Measurements from ENCODE around the gene PROZ.

PROZ gene

GRCh38 chr13:113113846-113114271 lies 44.6 kb upstream of the PROZ start:
- no peak for TF ChIP-seq CTCF (IDR thresholded peaks at IDR 0.05; ENCODE audit: low read depth, low read length)
- DNase-seq (ENCODE audit: extremely low read depth, low read depth): no peak

GRCh38 chr13:113114511-113115362 lies 43.7 kb upstream of the PROZ start:
- no peak for TF ChIP-seq CTCF (IDR thresholded peaks at IDR 0.05; ENCODE audit: low read depth, low read length)
- DNase-seq (ENCODE audit: extremely low read depth, low read depth): no peak

- no peak for DNase-seq (ENCODE audit: extremely low read depth, low read depth)
Measured at GRCh38 chr13:113115363-113116205, 42.9 kb upstream of the PROZ start.

GRCh38 chr13:113116206-113116800 lies 42.1 kb upstream of the PROZ start:
- DNase-seq (ENCODE audit: extremely low read depth, low read depth): no peak
- TF ChIP-seq CTCF (IDR thresholded peaks at IDR 0.05; ENCODE audit: low read depth, low read length): no peak

More at GRCh38 chr13:113115363-113116205, 42.9 kb upstream of the PROZ start:
- TF ChIP-seq CTCF (IDR thresholded peaks at IDR 0.05; ENCODE audit: low read depth, low read length): no peak

- TF ChIP-seq CTCF (IDR thresholded peaks at IDR 0.05; ENCODE audit: low read depth, low read length): no peak
- DNase-seq (ENCODE audit: extremely low read depth, low read depth): no peak
Measured at GRCh38 chr13:113116871-113117271, 41.6 kb upstream of the PROZ start.

GRCh38 chr13:113117335-113117872 lies 41.0 kb upstream of the PROZ start:
- DNase-seq (ENCODE audit: extremely low read depth, low read depth): no peak
- no peak for TF ChIP-seq CTCF (IDR thresholded peaks at IDR 0.05; ENCODE audit: low read depth, low read length)
